HG02870 (cell line): Measurements from ENCODE around the gene GOLGA8A.
A peak's percentile ranks its signal among the peaks of the same experiment; 100 is the strongest.
"Not testable (repeated sequence)": the region's sequence is repeated elsewhere in the genome, so short reads cannot be mapped to it uniquely, and the experiment has no call there.

Experiments used
- ATAC-seq: cut with Tn5 transposase; IDR thresholded peaks from one replicate; pipeline ENCODE4 v1.9.1; 2021; ENCODE audit warnings: mild to moderate bottlenecking, moderate library complexity; ENCODE audit not compliant: unreplicated experiment

Gene GOLGA8A

DNA sequence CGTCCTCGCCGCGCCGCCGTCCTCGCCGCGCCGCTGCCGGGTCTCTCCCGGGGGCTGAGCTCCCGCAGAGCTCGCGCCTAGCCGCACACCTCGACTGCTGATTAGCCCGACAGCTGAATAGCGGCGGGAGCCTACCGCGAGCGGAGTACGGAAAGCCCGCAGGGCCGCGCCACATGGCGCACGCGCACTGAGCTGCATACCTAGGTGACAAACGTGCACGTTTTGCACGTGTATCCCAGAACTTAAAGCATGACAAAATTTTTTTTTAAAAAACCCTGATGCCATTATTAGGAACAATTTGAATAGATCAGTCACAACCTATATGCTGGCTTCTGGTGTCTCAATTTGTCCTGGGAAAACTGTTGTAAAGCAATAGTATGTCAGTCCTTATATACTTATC is at the start of gene GOLGA8A:
TSS of gene GOLGA8A (minus strand) at position 122 of the 400 bp plus-strand sequence. CDS start 48,117 bp downstream, outside the sequence.
- ATAC-seq = no peak

DNA sequence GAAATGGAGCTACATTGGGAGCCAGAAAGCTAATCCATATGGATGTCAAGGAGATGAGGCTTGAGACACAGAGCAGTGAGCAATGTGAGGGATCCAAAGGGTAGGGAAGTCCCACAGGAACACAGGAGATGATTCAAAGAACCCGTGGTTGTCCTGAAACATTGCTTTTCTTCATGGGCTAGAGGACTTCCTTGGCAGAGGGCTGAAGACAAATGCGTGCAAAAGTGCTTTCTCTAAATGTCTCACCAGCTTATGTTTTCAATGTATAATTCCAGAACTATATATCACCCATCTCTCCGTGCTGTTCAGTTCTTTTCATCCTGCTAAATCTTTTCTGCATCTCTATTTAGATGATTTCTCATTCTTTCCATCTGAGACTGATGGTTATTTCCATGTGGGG is 46.0 kb upstream of the GOLGA8A start:
- ATAC-seq = no peak

DNA sequence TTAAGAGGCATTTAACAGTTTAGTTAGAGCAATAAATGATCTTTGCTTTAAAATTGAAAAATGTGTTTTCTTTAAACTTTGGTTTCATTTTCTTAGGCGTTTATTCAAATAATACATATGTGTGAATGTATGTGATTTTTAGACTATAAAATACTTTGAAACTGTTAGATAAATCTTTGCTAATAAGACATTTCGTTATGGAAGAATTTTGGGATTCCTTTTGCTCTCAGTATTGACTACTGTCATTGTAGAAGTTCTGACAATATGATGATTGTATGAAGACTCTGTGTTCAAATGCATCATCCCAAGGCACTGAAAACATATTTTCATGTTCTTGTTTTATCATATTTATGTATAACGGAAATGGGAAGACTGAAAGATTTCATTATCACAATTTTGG is 43.8 kb upstream of the GOLGA8A start:
- ATAC-seq = no peak

- no peak for ATAC-seq
Measured at GRCh38 chr15:34473840-34474239, 36.2 kb upstream of the GOLGA8A start.

DNA sequence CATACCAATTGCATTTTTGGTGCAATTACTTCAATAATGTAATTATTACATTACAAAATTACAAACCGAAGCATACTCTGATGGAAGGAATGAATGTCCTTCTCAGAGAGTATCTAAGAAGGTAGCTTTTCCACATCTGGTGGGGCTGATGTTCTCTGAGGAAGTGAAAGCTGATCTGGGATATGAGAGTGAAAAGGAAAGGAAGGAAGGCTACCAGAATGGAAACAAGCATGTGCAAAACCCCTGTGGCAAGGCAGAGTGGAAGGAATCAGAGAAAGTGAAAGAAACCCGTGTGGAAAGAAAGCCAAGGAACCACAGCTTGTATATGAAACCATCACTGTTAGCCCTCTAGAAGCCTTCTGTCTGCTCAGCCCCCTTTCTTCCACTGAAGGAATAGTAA is 35.3 kb upstream of the GOLGA8A start:
- no peak for ATAC-seq

DNA sequence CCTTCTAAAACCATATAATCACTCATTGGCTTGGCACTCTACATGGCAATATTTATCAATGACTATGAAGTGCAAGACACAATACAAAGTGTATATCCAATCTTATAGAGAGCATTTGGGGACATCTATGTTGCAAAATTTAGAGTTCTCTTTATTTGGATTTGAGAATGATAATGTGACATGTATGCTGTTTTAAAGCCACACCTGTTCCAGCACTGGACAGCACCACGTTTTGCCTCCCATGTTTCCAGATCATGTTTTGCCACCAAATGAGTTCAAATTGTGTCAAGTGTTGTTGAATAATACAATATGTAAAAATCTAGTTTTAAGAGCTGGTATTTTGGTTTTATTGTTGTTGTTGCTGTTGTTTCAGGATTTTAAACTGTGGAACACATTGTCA is 33.3 kb upstream of the GOLGA8A start:
- ATAC-seq = no peak

GRCh38 chr15:34470091-34470490 is 32.5 kb upstream of the GOLGA8A start:
- ATAC-seq = no peak

DNA sequence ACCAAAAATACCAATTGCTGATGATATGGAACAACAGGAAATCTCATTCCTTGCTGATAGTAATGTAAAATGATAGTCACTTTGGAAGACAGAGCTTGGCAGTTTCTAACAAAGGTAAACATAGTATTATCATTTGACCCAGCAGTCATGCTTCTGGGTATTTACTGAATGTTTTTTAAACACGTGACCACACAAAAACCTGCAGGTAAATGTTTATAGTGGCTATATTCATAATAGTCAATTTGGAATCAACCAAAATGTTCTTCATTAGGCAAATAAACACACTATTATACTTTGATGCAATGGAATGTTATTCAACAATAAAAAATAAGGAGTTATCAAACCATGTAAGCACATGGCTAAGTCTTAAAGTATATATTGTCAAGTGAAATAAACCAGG is 24.1 kb upstream of the GOLGA8A start:
- ATAC-seq = no peak

- no peak for ATAC-seq
Measured at GRCh38 chr15:34460451-34460850, 22.8 kb upstream of the GOLGA8A start.

DNA sequence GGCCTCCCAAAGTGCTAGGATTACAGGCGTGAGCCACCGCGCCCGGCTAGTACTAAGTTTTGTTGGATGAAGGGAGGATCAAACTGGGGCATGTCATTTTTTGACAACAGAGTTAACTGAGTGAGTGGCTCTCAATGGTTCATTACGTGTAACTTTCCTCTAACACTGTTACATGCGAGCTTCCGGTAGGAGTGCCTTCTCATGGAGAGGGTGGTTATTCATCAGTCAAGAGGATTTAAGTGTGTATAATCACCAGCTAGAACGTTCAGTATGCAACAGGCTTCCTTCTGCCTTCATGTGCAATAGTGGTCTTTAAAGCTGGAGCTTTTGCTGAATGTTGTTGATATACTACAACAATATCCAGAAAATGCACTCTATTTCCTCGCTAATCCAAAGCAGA is 19.1 kb upstream of the GOLGA8A start:
- no peak for ATAC-seq

DNA sequence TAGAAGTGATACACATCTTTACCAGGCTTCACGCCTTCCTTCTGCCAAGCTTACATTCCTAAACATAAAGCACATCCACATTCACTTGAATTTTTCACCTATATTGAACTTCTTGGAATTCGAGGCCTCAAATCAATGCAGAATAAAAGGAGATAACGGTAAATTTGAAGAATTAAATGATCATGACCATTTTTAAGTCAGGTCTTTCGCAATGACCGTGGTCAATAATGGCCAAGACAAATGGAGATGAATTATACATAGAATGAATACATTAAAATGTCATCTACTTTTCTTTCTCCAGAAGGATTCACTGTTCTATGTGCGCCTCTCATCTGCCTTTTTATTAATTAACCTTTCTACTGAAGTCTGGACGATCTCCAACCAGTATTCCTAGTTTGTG is 5.3 kb upstream of the GOLGA8A start:
- ATAC-seq = no peak

DNA sequence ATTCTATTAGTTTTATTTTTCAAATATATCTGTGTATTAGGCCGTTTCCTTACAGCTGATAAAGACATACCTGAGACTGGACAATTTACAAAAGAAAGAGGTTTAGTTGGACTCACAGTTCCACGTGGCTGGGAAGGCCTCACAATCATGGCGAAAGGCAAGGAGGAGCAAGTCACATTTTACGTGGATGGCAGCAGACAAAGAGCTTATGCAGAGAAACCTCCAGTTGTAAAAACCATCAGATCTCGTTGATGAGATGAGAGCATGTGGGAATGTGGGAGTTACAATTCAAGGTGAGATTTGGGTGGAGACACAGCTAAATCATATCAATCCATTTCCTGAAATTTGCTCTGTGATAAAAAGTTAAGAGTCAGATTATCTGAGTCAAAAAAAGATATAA is 2.3 kb upstream of the GOLGA8A start:
- ATAC-seq = no peak

GRCh38 chr15:34436956-34437442 is 609 bp downstream of the GOLGA8A start:
- peak; percentile 47 for ATAC-seq

DNA sequence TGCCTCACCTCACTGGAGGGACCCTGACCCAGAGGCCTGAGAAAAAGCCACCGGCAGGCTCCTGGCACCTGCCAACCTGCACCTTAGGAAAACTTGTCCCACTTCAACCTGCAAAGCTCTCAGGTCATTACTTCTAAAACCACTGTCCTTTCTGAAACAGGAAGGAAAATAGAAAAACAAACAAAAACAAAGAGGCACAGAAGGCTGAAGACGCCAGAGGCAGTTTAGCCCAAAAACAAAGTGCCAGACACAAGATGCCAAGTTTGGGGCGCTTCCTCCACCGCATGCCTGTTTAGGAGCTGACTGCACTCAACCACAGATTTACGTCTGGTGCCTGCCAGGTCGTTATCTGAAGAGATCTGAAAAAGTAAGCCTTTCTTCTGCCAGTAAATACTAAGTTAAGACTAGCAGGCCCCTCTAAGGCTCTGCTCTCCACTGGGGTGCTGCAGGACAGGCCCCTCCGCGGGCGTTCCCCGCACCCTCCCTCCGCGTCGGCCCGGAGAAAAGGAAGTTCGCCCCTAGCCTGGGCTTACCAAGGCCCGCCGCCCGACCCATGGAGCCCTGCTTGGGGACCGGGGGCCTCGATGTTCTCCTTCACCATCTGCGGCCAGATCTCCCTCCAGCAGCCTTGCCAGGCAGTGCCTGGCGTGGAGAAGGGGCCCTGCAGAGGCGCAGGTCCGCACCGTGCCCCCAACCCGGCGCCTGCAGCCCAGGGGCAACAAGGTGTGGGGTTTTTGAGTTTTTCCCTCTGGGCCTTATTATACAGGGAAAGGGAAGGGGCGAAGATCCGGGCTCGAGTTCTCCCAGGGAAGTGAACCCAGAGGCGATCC is 1.3 kb downstream of the GOLGA8A start:
- no peak for ATAC-seq

DNA sequence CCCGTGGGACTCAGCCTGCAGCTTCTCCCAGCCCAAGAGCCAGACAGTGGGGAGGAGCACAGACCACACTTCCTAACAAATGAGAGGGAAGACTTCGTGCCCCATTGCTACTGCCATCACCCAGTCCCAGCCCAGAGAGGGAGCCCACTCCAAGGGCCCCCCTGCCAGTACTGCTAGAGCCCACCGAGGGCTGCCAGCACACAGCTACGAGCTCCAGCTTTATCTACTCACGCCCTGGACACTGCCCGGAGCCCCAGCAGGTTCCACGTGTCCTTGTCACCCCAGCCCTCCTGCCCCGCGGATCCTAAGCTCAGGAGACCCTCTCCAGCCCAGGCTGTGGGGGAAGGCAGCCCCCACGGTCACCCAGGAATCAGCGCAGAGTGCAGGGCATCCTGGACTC is 1.9 kb downstream of the GOLGA8A start:
- no peak for ATAC-seq

DNA sequence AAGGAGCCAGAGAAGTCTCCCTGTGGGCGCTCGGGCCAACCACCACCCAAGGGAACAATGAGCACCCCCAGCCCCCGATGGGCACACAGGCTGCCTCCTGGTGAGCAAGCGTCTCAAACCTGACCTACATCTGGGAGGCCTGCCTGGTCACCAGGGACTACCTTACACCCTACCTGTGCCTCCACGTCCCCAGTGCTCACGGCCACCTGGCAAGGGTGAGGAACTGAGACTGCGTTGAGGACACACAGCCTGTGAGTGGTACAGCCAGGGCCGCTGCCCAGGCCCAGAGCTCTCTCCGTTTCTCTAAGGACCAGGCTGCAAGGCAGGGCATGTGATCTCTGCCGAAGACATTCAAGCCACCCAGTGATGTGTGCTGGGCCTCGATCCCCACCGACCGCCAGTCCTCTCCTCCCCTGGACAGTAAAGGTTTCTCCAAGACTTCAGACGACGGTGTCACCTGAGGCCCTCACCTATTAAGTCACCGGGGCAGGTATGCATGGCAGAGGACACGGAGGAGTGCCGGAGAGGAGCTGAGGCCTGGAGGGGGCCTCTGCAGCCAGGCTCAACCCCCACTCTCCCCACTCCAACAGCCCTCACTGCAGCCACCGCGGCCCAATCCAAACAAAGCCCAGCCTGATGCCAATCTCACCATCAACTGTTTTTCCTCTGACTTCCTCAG is 2.8 kb downstream of the GOLGA8A start:
- no peak for ATAC-seq

DNA sequence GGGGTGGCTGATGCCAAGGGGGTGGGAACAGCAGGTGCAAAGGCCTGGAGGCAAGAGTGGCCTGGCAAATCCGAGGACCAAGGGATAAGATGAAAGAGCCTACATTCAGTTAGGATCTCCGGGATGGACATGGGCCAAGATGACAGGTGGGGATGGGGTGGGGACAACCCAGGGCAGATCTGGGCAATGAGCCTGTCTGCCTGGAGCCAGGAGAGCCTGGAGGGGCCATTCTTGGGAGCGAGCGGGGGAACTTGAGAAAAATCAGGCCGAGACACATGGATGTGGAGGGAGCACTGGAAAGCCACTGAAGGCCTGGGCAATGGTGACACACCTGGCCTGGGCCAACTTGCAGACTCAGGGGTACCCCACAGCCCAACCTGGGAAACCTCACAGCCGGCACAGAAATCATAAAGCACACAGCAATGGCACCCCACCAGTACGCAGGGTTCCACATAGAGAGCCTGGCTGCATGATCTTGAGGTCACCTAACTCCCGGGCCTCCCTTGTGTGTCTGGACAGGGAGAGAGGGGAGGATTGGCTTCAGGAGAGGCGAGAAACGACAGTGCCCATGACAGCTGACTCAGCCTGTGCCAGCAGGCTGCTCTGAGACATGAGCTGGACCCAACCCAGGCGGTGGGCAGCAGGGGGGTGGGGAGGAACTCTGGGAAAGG is 3.5 kb downstream of the GOLGA8A start:
- not testable (repeated sequence) for ATAC-seq

- ATAC-seq = not testable (repeated sequence)
Measured at GRCh38 chr15:34430642-34431041, 7.0 kb downstream of the GOLGA8A start.

GRCh38 chr15:34423425-34424090 is 14.1 kb downstream of the GOLGA8A start:
- ATAC-seq = not testable (repeated sequence)

- not testable (repeated sequence) for ATAC-seq
Measured at GRCh38 chr15:34420953-34421352, 16.7 kb downstream of the GOLGA8A start.

DNA sequence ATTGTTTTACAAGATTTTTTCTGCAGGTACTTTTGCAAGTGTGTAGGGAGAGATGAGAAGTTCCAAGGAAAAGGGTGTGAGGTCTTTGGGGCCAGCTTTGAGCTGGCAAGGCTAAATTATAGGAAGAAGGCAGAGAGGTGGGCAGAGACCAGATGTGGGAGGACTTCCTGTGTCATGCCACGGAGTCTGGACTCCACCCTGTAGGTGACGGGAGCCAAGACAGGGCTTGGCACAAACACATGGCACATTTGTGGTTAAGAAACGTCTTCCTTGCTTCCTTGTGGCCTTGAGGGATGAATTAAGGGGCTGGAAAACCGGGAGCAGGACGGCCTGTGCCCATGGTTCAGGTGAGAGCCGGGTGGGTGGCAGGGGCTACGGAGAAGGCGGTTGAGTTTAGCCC is 19.2 kb downstream of the GOLGA8A start:
- ATAC-seq = not testable (repeated sequence)
